GM21381 (cell line): ENCODE measurements around the gene ARL6IP6.
"Not testable (repeated sequence)": the region's sequence is repeated elsewhere in the genome, so short reads cannot be mapped to it uniquely, and the experiment has no call there.

Experiments used
- ATAC-seq: cut with Tn5 transposase; IDR thresholded peaks from one replicate; pipeline ENCODE4 v1.9.1; 2021; ENCODE audit warnings: mild to moderate bottlenecking, moderate library complexity; ENCODE audit not compliant: unreplicated experiment

Gene ARL6IP6

GRCh38 chr2:152720794-152721193, 2.4 kb downstream of the ARL6IP6 start:
- no peak for ATAC-seq

GRCh38 chr2:152722639-152723038, 4.2 kb downstream of the ARL6IP6 start:
- not testable (repeated sequence) for ATAC-seq

GRCh38 chr2:152723918-152724317, 5.5 kb downstream of the ARL6IP6 start:
- ATAC-seq = no peak

GRCh38 chr2:152729844-152730243, 11.4 kb downstream of the ARL6IP6 start:
- ATAC-seq = no peak

GRCh38 chr2:152730591-152731333, 12.3 kb downstream of the ARL6IP6 start:
- peak; percentile 85 for ATAC-seq

- ATAC-seq = not testable (repeated sequence)
These were observed 19.1 kb downstream of the ARL6IP6 start for GRCh38 chr2:152737509-152737908.

GRCh38 chr2:152738438-152738837, 20.0 kb downstream of the ARL6IP6 start:
- no peak for ATAC-seq

- not testable (repeated sequence) for ATAC-seq
These were observed 21.3 kb downstream of the ARL6IP6 start for GRCh38 chr2:152739705-152740104.

GRCh38 chr2:152740743-152741328, 22.4 kb downstream of the ARL6IP6 start:
- ATAC-seq = peak; percentile 88

GRCh38 chr2:152743002-152743401, 24.6 kb downstream of the ARL6IP6 start:
- peak; percentile 68 for ATAC-seq

- not testable (repeated sequence) for ATAC-seq
These were observed 29.3 kb downstream of the ARL6IP6 start for GRCh38 chr2:152747751-152748150.

- no peak for ATAC-seq
These were observed 36.6 kb downstream of the ARL6IP6 start for GRCh38 chr2:152755029-152755428.

GRCh38 chr2:152759290-152760072, 41.1 kb downstream of the ARL6IP6 start:
- ATAC-seq = no peak

- no peak for ATAC-seq
These were observed 42.8 kb downstream of the ARL6IP6 start for GRCh38 chr2:152761214-152761613.

- no peak for ATAC-seq
These were observed 43.8 kb downstream of the ARL6IP6 start for GRCh38 chr2:152762202-152762601.

GRCh38 chr2:152763208-152763607, 44.8 kb downstream of the ARL6IP6 start:
- ATAC-seq = not testable (repeated sequence)

GRCh38 chr2:152763651-152764050, 45.2 kb downstream of the ARL6IP6 start:
- ATAC-seq = no peak

- no peak for ATAC-seq
These were observed 48.5 kb downstream of the ARL6IP6 start for GRCh38 chr2:152766928-152767327.

- no peak for ATAC-seq
These were observed 62.8 kb downstream of the ARL6IP6 start for GRCh38 chr2:152781175-152781574.

GRCh38 chr2:152782171-152782570, 63.8 kb downstream of the ARL6IP6 start:
- ATAC-seq = no peak

GRCh38 chr2:152790883-152791282, 72.5 kb downstream of the ARL6IP6 start:
- no peak for ATAC-seq

GRCh38 chr2:152791979-152792378, 73.6 kb downstream of the ARL6IP6 start:
- no peak for ATAC-seq
